Activated T-helper 2 cell treated with anti-CD3 and anti-CD28 coated beads, Interferon-gamma antibody, Interleukin-2, Interleukin-4, amounts not matched to agents 10 μg/mL and 5 μg/mL and 100 μg/mL, durations not matched to agents 14 hours and 24 hours and 36 hours (primary cell): Measurements from ENCODE around the gene GSTM5. TPM values are rescaled to one million over a fixed set of nuclear protein-coding genes. Genes with fewer than 3 reads are reported as not detected.
"Not testable (repeated sequence)": the region's sequence is repeated elsewhere in the genome, so short reads cannot be mapped to it uniquely, and the experiment has no call there.

Source experiments
- DNase-seq: peaks from one replicate; pipeline ENCODE4 v3.0.0; 2021; ENCODE audit warnings: low spot score
- H3K27ac Mint-ChIP-seq: one replicate; pipeline ENCODE4 v1.8.0; 2021; ENCODE audit warnings: mixed read lengths
- H3K27me3 Mint-ChIP-seq: one replicate; pipeline ENCODE4 v1.8.0; 2021; ENCODE audit warnings: low read depth, mixed read lengths
- H3K36me3 Mint-ChIP-seq: one replicate; pipeline ENCODE4 v1.8.0; 2021; ENCODE audit warnings: low read depth, mixed read lengths
- H3K4me1 Mint-ChIP-seq: one replicate; pipeline ENCODE4 v1.8.0; 2021; ENCODE audit warnings: low read depth, mixed read lengths
- H3K4me3 Mint-ChIP-seq: one replicate; pipeline ENCODE4 v1.8.0; 2021; ENCODE audit warnings: low read depth, mild to moderate bottlenecking, moderate library complexity, mixed read lengths
- H3K9me3 Mint-ChIP-seq: one replicate; pipeline ENCODE4 v1.8.0; 2021; ENCODE audit warnings: mixed read lengths
- intact Hi-C: fragments of 100-400 bp; cut with micrococcal nuclease; formaldehyde crosslinking; loops from one replicate; pipeline ENCODE4 v1.15.1; 2023
- total RNA-seq: library from RNA; stranded (reverse); gene quantifications from 2 replicates; pipeline ENCODE4 v1.2.3, GENCODE V29; 2022

The GSTM5 gene
- total RNA-seq, result 0.09 and 0.46 TPM in 2 replicates

DNA sequence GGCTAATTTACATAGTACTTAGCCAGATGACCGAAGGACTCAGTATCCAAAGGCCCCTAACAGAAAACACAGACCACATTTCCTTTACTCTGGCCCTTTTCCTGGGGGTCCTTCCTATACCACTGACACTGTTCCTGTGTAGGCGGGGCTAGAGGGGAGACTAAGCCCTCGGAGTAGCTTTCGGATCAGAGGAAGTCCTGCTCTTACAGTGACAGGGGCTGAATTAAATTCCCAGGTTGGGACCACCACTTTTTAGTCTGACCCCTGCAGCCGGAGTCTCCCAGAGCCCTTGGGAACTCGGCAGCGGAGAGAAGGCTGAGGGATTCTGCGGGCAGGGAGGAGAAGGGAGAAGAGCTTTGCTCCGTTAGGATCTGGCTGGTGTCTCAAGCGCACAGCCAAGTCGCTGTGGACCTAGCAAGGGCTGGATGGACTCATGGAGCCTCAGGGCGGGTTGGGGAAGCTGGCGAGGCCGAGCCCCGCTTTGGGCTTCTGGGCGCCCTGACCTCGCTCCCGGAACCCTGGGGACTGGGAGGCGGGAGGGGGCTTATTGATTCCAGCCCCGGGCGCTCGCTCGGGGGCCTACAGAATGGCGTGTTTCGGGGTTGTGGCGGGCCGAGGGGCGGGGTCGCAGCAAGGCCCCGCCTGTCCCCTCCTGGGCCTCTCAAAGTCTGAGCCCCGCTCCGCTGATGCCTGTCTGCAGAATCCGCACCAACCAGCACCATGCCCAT, at the start of gene GSTM5:
Gene GSTM5, plus strand, starts transcription at position 659 of the 728 bp plus-strand sequence. Its CDS starts 62 bp downstream, at position 721.
- intact Hi-C loops, H3K36me3 Mint-ChIP-seq, H3K27me3 Mint-ChIP-seq, DNase-seq, H3K4me1 Mint-ChIP-seq: not testable (repeated sequence)
- Mint-ChIP-seq H3K4me3 (peak within 1 kb of the TSS; percentile 78), H3K27ac (peak within 1 kb of the TSS; percentile 91), H3K9me3 (peaks cover 14% of the 10 kb centered on the region)

DNA sequence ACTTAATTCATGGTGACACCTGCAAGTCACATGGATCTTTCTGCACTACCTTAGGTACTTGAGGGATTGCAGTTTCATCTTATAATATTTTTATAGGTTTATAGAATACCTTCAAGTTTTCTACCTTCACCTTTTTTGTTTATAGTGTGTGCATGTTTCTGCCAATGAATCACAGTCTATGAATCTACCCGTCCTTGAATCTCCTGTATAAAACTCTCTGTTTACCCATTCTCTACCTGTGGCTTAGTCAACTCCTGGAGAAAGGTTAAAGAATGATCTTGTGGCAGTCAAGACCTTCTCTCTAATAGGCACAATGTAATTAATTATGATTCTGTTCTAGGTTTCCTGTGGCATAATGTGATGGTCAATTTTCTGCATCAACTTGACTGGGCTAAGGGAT, 47.4 kb upstream of the GSTM5 start:
- Mint-ChIP-seq H3K4me1 (peaks cover 12% of the 10 kb centered on the region), H3K36me3 (peaks cover 5% of the 10 kb centered on the region), H3K27ac (no peak overlapping the region), H3K27me3 (no peaks in the 10 kb centered on the region), H3K4me3 (no peak overlapping the region), H3K9me3 (no peaks in the 10 kb centered on the region)
- intact Hi-C loops, result no loop called here
- no peak for DNase-seq

DNA sequence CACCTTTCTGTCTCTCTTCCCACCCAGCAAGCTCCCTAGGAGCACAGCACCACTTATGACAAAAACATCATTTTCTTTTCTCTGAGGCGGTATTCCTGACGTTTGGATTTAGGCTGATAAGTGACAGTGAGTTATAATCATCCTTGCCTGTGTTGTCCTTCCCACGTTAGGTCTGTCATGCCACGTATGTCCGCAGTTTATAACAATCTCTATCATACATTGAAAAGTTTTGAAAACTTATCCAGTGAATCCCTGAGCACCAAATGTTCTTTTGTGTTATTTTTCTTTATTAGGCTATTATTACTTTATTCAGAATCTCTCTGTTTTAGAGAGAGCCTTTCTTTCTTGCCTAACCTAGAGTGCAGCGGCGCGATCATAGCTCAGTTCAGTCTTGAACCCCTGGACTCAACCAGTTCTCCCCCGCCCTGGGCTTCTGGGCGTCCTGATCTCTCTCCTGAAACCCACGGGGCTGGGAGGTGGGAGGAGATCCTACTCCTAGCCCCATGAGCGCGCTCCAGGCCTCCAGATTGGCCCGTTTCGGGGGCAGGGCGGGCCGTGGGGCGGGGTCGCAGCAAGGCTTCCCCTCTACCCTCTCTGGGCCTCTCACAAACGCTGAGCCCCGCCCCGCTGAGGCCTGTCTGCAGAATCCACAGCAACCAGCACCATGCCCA, 44.5 kb upstream of the GSTM5 start, which contains the start of gene GSTM2:
Gene GSTM2, plus strand, starts transcription at position 606 of the 671 bp plus-strand sequence. Its CDS starts 59 bp downstream, at position 665.
- H3K4me3 Mint-ChIP-seq, result peak within 1 kb of the TSS; percentile 70
- H3K27ac Mint-ChIP-seq, result peak within 1 kb of the TSS; percentile 29
- no peaks in the 10 kb centered on the region for H3K27me3 Mint-ChIP-seq
- peaks cover 12% of the 10 kb centered on the region for H3K36me3 Mint-ChIP-seq
- H3K9me3 Mint-ChIP-seq, result no peaks in the 10 kb centered on the region
- intact Hi-C loops, result no loop called here
- DNase-seq, result peak; percentile 82
- H3K4me1 Mint-ChIP-seq, result peaks cover 24% of the 10 kb centered on the region

DNA sequence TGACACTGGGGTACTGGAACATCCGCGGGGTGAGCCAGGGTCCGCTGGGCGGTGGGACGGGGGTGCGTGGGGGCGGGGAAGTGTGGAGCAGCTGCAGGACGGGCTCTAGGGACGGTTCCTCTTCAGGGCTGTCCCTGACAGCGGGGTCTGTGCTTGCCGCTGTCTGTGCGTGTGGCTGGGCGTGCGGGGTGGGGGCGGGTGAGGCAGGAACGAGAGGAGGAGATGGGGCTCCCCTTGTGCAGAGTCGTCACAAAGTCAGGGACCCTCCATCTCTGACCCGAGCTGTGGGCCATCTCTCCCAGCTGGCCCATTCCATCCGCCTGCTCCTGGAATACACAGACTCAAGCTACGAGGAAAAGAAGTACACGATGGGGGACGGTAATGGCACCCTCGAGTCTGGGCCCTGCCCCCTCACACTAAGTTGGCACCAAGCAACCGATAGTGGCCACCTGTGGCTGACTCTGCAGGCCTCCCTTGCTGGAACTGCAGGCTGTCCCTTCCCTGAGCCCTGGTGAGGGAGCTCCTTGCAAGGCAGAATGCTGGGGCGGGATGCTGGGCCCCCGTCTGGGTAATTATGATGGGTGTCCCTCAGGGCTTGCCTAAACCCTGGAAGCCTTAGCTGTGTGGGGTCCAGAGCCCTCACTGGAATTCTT, 43.8 kb upstream of the GSTM5 start:
- peaks cover 24% of the 10 kb centered on the region for H3K4me1 Mint-ChIP-seq
- intact Hi-C loops, result no loop called here
- no peak for DNase-seq

DNA sequence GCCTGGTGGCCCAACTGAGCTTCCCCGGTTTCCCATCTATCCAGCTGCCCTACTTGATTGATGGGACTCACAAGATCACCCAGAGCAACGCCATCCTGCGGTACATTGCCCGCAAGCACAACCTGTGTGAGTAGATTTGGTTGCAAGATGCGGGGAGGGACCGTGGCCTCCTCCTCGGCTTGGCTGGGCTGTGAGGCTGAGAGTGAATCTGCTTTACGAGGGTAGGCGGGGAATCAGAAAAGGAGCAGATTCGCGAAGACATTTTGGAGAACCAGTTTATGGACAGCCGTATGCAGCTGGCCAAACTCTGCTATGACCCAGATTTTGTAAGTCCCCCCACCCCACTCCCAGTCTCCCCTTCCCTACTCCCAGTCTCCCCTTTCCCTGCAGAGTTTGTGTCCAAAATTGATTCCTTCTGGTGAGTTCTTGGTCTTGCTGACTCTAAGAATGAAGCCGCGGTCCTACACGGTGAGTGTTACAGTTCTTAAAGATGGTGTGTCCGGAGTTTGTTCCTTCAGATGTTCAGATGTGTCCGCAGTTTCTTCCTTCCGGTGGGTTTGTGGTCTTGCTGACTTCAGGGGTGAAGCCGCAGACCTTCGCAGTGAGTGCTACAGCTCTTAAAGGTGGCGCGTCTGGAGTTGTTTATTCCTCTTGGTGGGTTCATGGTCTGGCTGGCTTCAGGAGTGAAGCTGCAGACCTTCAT, 42.7 kb upstream of the GSTM5 start:
- Mint-ChIP-seq H3K9me3 (no peaks in the 10 kb centered on the region), H3K36me3 (peaks cover 12% of the 10 kb centered on the region), H3K27me3 (no peaks in the 10 kb centered on the region), H3K4me3 (peak overlapping the region; percentile 70), H3K27ac (peak overlapping the region; percentile 71), H3K4me1 (peaks cover 24% of the 10 kb centered on the region)
- intact Hi-C loops, result no loop called here
- no peak for DNase-seq

More for the DNA sequence above, 43.8 kb upstream of the GSTM5 start:
- Mint-ChIP-seq H3K27ac (peak overlapping the region; percentile 29), H3K36me3 (peaks cover 12% of the 10 kb centered on the region), H3K9me3 (no peaks in the 10 kb centered on the region), H3K27me3 (no peaks in the 10 kb centered on the region), H3K4me3 (peak overlapping the region; percentile 70)

DNA sequence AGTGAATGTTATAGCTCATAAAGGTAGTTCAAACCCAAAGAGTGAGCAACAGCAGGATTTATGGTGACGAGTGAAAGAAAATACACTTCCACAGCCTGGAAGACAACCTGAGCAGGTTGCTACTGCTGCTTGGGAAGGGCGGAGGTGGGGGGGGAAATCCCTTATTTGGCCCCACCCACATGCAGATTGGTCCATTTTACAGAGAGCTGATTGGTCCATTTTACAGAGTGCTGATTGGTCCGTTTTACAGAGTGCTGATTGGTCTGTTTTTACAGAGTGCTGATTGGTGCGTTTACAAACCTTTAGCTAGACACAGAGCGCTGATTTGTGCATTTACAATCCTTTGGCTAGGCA, 42.1 kb upstream of the GSTM5 start:
- H3K9me3 Mint-ChIP-seq, DNase-seq, intact Hi-C loops, H3K27me3 Mint-ChIP-seq: not testable (repeated sequence)
- H3K4me1 Mint-ChIP-seq, result peaks cover 24% of the 10 kb centered on the region
- peak overlapping the region; percentile 71 for H3K27ac Mint-ChIP-seq
- peaks cover 12% of the 10 kb centered on the region for H3K36me3 Mint-ChIP-seq
- H3K4me3 Mint-ChIP-seq, result peak overlapping the region; percentile 70

DNA sequence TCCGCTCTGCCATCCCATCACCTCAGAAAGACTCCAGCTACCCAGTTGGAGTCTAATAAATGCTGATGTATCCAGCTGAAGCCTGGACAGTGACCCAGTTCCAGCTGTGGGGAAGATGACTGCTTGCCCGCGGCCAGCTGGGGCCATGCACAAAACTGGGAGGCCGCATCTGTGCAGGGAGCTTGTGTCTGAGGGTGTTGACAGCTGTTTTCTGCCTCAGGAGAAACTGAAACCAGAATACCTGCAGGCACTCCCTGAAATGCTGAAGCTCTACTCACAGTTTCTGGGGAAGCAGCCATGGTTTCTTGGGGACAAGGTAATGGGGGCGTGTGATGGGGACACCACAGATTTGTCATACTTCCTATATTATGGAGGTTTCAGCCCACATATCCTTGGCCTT, 41.0 kb upstream of the GSTM5 start:
- no peaks in the 10 kb centered on the region for H3K27me3 Mint-ChIP-seq
- H3K9me3 Mint-ChIP-seq, result no peaks in the 10 kb centered on the region
- H3K36me3 Mint-ChIP-seq, result peaks cover 12% of the 10 kb centered on the region
- no peak overlapping the region for H3K27ac Mint-ChIP-seq
- H3K4me3 Mint-ChIP-seq, result no peak overlapping the region
- no peak for DNase-seq
- H3K4me1 Mint-ChIP-seq, result peaks cover 24% of the 10 kb centered on the region
- intact Hi-C loops, result no loop called here

DNA sequence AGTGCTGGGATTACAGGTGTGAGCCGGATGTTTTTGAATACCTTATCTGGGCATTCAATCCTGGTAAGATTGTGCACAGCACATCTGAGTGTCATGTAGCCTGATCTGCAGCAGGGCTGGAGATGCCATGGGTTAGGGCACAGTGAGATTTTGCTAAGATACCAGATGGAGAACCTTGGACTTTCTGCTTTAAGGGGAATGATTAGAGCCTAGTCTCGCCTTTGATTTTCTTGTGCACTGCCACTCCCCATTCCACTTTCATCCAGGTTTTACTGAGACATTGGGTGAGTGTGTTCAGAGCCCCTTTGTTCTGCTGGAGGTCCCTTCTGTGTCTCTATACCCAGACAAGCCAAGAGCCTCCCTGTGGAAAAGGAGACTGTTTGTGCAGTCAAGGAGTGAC, 38.2 kb upstream of the GSTM5 start:
- H3K4me3 Mint-ChIP-seq, H3K27me3 Mint-ChIP-seq, DNase-seq, H3K9me3 Mint-ChIP-seq, H3K27ac Mint-ChIP-seq, intact Hi-C loops: not testable (repeated sequence)
- Mint-ChIP-seq H3K36me3 (peaks cover 12% of the 10 kb centered on the region), H3K4me1 (peaks cover 18% of the 10 kb centered on the region)

DNA sequence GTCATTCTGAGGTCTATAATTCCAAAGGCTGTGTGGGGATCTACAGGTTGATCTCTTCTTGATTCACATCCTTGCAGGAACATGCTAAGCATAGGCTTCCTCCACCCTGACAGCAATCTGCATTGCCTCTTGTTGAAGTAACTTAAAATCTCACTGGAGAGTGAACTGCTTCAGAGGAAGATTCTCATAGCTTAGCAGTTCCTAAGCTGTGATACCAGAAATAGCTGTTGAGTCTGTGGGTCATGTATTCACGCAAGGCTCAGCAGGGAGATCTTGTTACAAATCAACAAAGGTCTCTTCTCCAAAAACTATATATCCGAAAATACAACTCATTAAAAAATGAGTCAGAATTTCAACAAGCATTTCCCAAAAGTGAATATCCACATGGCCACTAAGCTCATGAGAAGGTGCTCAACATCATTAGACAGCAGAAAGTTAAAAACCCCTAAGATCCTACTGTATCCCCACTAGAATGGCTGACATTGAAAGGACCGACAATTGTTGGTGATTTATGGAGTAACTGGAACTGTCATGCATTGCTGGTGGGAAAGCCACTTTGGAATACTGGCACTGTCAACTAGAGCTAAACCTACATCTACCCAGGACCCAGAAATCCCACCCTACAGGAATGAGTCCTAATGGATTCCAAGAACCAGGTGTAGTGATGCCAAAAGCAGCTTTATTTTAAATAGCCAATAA, 35.2 kb upstream of the GSTM5 start:
- DNase-seq, intact Hi-C loops, H3K36me3 Mint-ChIP-seq, H3K27ac Mint-ChIP-seq, H3K27me3 Mint-ChIP-seq, H3K4me1 Mint-ChIP-seq, H3K4me3 Mint-ChIP-seq, H3K9me3 Mint-ChIP-seq: not testable (repeated sequence)

DNA sequence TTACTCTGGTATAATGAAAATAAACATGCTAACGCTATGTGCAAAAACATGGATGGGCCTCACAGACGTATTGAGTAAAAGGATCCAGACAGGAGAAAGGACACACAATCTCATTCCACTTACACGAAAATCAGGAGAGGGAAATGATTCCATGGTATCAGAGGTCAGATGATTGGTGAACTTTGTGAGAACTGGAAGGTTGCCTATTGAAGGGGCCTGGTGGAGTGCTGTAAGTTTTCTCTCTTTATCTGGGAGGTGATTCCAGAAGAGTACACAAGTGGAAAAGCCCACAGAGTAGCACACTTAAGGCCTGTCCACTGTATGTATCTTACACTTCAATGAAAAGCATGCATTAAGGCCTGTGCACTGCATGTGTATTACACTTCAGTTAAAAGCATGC, 34.6 kb upstream of the GSTM5 start:
- no peak overlapping the region for H3K4me3 Mint-ChIP-seq
- DNase-seq, result no peak
- no peaks in the 10 kb centered on the region for H3K36me3 Mint-ChIP-seq
- intact Hi-C loops, result no loop called here
- no peaks in the 10 kb centered on the region for H3K9me3 Mint-ChIP-seq
- no peaks in the 10 kb centered on the region for H3K27me3 Mint-ChIP-seq
- H3K27ac Mint-ChIP-seq, result no peak overlapping the region
- no peaks in the 10 kb centered on the region for H3K4me1 Mint-ChIP-seq

DNA sequence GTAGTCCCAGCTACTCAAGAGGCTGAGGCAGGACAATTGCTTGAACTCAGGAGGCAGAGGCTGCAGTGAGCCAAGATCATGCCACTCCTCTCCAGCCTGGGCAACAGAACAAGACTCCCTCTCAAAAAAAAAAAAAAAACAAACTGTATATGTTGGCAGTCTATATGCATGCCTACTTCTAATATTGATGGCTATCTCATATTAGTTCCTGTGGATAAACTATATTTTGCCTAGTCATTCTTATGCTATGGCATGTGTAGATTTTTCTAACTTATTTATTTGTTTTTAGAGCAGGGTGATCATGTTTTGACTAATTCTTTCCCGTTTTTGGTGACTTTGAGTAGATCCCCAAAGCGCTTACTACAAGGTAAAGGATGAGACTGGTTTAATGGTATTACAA, 33.4 kb upstream of the GSTM5 start:
- H3K4me3 Mint-ChIP-seq, H3K27ac Mint-ChIP-seq, H3K9me3 Mint-ChIP-seq, intact Hi-C loops, H3K4me1 Mint-ChIP-seq, DNase-seq, H3K36me3 Mint-ChIP-seq, H3K27me3 Mint-ChIP-seq: not testable (repeated sequence)

DNA sequence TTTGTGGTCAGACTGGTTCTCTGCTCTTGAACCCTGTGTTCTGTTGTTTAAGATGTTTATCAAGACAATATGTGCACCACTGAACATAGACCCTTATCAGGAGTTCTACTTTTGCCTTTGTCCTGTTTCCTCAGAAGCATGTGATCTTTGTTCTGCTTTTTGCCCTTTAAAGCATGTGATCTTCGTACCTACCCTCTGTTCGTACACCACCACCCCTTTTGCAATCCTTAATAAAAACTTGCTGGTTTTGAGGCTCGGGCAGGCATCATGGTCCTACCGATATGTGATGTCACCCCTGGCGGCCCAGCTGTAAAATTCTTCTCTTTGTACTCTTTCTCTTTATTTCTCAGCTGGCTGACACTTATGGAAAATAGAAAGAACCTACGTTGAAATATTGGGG, 27.3 kb upstream of the GSTM5 start:
- DNase-seq, H3K27ac Mint-ChIP-seq, H3K4me1 Mint-ChIP-seq, intact Hi-C loops, H3K4me3 Mint-ChIP-seq, H3K9me3 Mint-ChIP-seq, H3K27me3 Mint-ChIP-seq: not testable (repeated sequence)
- H3K36me3 Mint-ChIP-seq, result peaks cover 15% of the 10 kb centered on the region
